Epithelial cell of proximal tubule (primary cell): ENCODE measurements around the gene MLLT3. TPM values are rescaled to one million over a fixed set of nuclear protein-coding genes. Genes with fewer than 3 reads are reported as not detected.
"Not testable (repeated sequence)": the region's sequence is repeated elsewhere in the genome, so short reads cannot be mapped to it uniquely, and the experiment has no call there.

Experiments used
- DNase-seq: peaks from one replicate; pipeline ENCODE4 v3.0.0-alpha.2; 2011; ENCODE audit warnings: low read depth
- H3K4me3 ChIP-seq: 2 replicates; pipeline ENCODE4 v1.5.1; 2011; ENCODE audit warnings: low read depth, mild to moderate bottlenecking, low read length
- CTCF ChIP-seq: conservative IDR thresholded peaks from 2 replicates; pipeline ENCODE4 v1.5.1; 2012; ENCODE audit warnings: low read depth, mild to moderate bottlenecking, low read length
- total RNA-seq: library from RNA; depleted of rRNA; stranded (reverse); fragments of >200 nt; gene quantifications from 2 replicates; pipeline ENCODE4 v1.2.3, GENCODE V29; 2015

Gene MLLT3
- total RNA-seq, 1 donor from 2014 or later = 29.3 TPM

- DNase-seq = no peak
- TF ChIP-seq CTCF = no peak
- no peak overlapping the region for H3K4me3 ChIP-seq
These were observed 37.2 kb downstream of the MLLT3 start for GRCh38 chr9:20584968-20585643.

- H3K4me3 ChIP-seq, DNase-seq: not testable (repeated sequence)
These were observed 39.2 kb downstream of the MLLT3 start for GRCh38 chr9:20583088-20583487.

GRCh38 chr9:20582150-20582549 lies 40.1 kb downstream of the MLLT3 start:
- no peak overlapping the region for H3K4me3 ChIP-seq
- DNase-seq = no peak
- TF ChIP-seq CTCF = no peak

GRCh38 chr9:20580673-20581072 lies 41.6 kb downstream of the MLLT3 start:
- no peak for TF ChIP-seq CTCF
- no peak overlapping the region for H3K4me3 ChIP-seq
- DNase-seq = no peak

- no peak overlapping the region for H3K4me3 ChIP-seq
- no peak for DNase-seq
- TF ChIP-seq CTCF = no peak
These were observed 42.6 kb downstream of the MLLT3 start for GRCh38 chr9:20579524-20580314.

GRCh38 chr9:20573023-20573422 lies 49.3 kb downstream of the MLLT3 start:
- DNase-seq = no peak

GRCh38 chr9:20570756-20571155 lies 51.5 kb downstream of the MLLT3 start:
- DNase-seq = no peak
- no peak overlapping the region for H3K4me3 ChIP-seq
- no peak for TF ChIP-seq CTCF

More at GRCh38 chr9:20573023-20573422, 49.3 kb downstream of the MLLT3 start:
- TF ChIP-seq CTCF = no peak
- no peak overlapping the region for H3K4me3 ChIP-seq
